H1 (cell line): ENCODE measurements around the gene ARID5A. TPM values are rescaled to one million over a fixed set of nuclear protein-coding genes. Genes with fewer than 3 reads are reported as not detected.
A peak's percentile ranks its signal among the peaks of the same experiment; 100 is the strongest.

Experiments
- BCL11A ChIP-seq, 2 experiments: IDR thresholded peaks; one replicate each; pipeline ENCODE4 v1.6.1; 2011; ENCODE audit warnings: low read depth in 2 of 2, low read length in 2 of 2, mild to moderate bottlenecking in 2 of 2
- BRCA1 ChIP-seq: IDR thresholded peaks from 2 replicates; pipeline ENCODE4 v1.6.1; 2012; ENCODE audit warnings: low read depth, low read length, improper control_type of control experiment
- CBX5 ChIP-seq: fragments of 300-800, 300-1000 bp; sonication (generic); IDR thresholded peaks from 2 replicates; pipeline ENCODE4 v1.7.1; 2016; ENCODE audit warnings: antibody characterized with exemption, low read length, low read depth
- CHD1 ChIP-seq: IDR thresholded peaks from 2 replicates; pipeline ENCODE4 v1.6.1; 2012; ENCODE audit warnings: low read depth, low read length, improper control_type of control experiment
- CREB1 ChIP-seq: IDR thresholded peaks from 2 replicates; pipeline ENCODE4 v1.6.1; 2012; ENCODE audit warnings: inconsistent platforms
- CTBP2 ChIP-seq: IDR thresholded peaks from 2 replicates; pipeline ENCODE4 v1.7.0; 2011; ENCODE audit warnings: borderline replicate concordance, mild to moderate bottlenecking, moderate library complexity, mixed read lengths, low read length; ENCODE audit not compliant: insufficient read depth, insufficient read length
- EGR1 ChIP-seq: IDR thresholded peaks from 2 replicates; pipeline ENCODE4 v1.6.1; 2011; ENCODE audit warnings: low read depth, low read length, borderline replicate concordance
- EZH2 ChIP-seq: fragments of 200-600 bp; sonication (generic); IDR thresholded peaks from 2 replicates; pipeline ENCODE4 v1.7.1; 2012; ENCODE audit warnings: low read depth, mild to moderate bottlenecking, moderate library complexity, low read length, inconsistent platforms; ENCODE audit not compliant: severe bottlenecking
- FOSL1 ChIP-seq: IDR thresholded peaks from 2 replicates; pipeline ENCODE4 v1.6.1; 2011; ENCODE audit warnings: mild to moderate bottlenecking, low read depth, low read length, moderate library complexity; ENCODE audit not compliant: insufficient read depth
- GTF2F1 ChIP-seq: IDR thresholded peaks from 2 replicates; pipeline ENCODE4 v1.6.1; 2012; ENCODE audit warnings: low read depth, low read length, improper control_type of control experiment, borderline replicate concordance
- JUN ChIP-seq: IDR thresholded peaks from 2 replicates; pipeline ENCODE4 v1.6.1; 2011; ENCODE audit warnings: low read depth, mild to moderate bottlenecking, improper control_type of control experiment, low read length
- JUND ChIP-seq: IDR thresholded peaks from 2 replicates; pipeline ENCODE4 v1.6.1; 2011; ENCODE audit warnings: mild to moderate bottlenecking, improper control_type of control experiment, low read length
- RAD21 ChIP-seq, 2 experiments: IDR thresholded peaks in 1 of 2; conservative IDR thresholded peaks in 1 of 2; 2 replicates each; pipeline ENCODE4 v1.6.1; 2011; ENCODE audit warnings: low read depth in 2 of 2, low read length in 2 of 2, improper control_type of control experiment in 1 of 2, inconsistent platforms in 1 of 2, mild to moderate bottlenecking in 1 of 2, moderate library complexity in 1 of 2
- RBBP5 ChIP-seq: IDR thresholded peaks from 2 replicates; pipeline ENCODE4 v1.7.1; 2012; ENCODE audit warnings: low read depth, mild to moderate bottlenecking, inconsistent platforms, low read length, moderate library complexity, borderline replicate concordance
- RXRA ChIP-seq: IDR thresholded peaks from 2 replicates; pipeline ENCODE4 v1.6.1; 2011; ENCODE audit warnings: low read depth, mild to moderate bottlenecking, low read length, moderate library complexity; ENCODE audit not compliant: insufficient read depth
- SIN3A ChIP-seq, 2 experiments: IDR thresholded peaks in 1 of 2; conservative IDR thresholded peaks in 1 of 2; 2 replicates each; pipeline ENCODE4 v1.6.1; 2011 to 2012; ENCODE audit warnings: low read length in 2 of 2, improper control_type of control experiment in 1 of 2, low read depth in 1 of 2, mild to moderate bottlenecking in 1 of 2
- SP4 ChIP-seq: IDR thresholded peaks from 2 replicates; pipeline ENCODE4 v1.6.1; 2012; ENCODE audit warnings: low read length, inconsistent platforms
- SRF ChIP-seq: IDR thresholded peaks from 2 replicates; pipeline ENCODE4 v1.6.1; 2011; ENCODE audit warnings: mild to moderate bottlenecking, low read depth, low read length, moderate library complexity
- SUZ12 ChIP-seq: fragments of 200-600 bp; sonication (generic); IDR thresholded peaks from 2 replicates; pipeline ENCODE4 v1.6.1; 2012; ENCODE audit warnings: mild to moderate bottlenecking, inconsistent platforms, low read length, moderate library complexity, mixed read lengths
- TCF12 ChIP-seq: IDR thresholded peaks from 2 replicates; pipeline ENCODE4 v1.6.1; 2011; ENCODE audit warnings: low read depth, mild to moderate bottlenecking, low read length
- polyA plus RNA-seq, 7 experiments: library from polyadenylated mRNA; depleted of rRNA in 3 of 7; stranded (reverse) in 5 of 7; unstranded in 2 of 7; fragments of >200 nt in 5 of 7; fragments of 200-250 nt in 2 of 7; gene quantifications; 1 replicate in 5 of 7; 2 replicates in 1 of 7; 4 replicates in 1 of 7; pipeline versions ENCODE4 v1.2.1 to v1.2.3, GENCODE V29; 2011 to 2013; ENCODE audit warnings: missing spikeins in 2 of 7, mixed read lengths in 2 of 7
- total RNA-seq: library from RNA; stranded (reverse); fragmentation: NEBNext Ultra II Directional; extraction: Animal tissue kit (Norgen Biotek cat#: 25700); gene quantifications from 2 replicates; pipeline ENCODE4 v1.2.1, GENCODE V29; 2021
- TF ChIP-seq, protein P1 (sequence below), 3 experiments: IDR thresholded peaks; 1 replicate in 2 of 3; 2 replicates in 1 of 3; pipeline versions ENCODE4 v1.5.1 to v1.6.1; 2011; ENCODE audit warnings: low read length in 3 of 3, mild to moderate bottlenecking in 3 of 3, inconsistent platforms in 2 of 3, low read depth in 1 of 3, moderate library complexity in 1 of 3; ENCODE audit not compliant: insufficient read depth in 1 of 3; ENCODE audit errors: control extremely low read depth in 1 of 3

Gene ARID5A
- total and polyA plus RNA-seq, 2 of the 8 experiments (the other 6 are each of a cell fraction or from before 2014, with no cell fraction given): 3.3 to 5.3 TPM

DNA sequence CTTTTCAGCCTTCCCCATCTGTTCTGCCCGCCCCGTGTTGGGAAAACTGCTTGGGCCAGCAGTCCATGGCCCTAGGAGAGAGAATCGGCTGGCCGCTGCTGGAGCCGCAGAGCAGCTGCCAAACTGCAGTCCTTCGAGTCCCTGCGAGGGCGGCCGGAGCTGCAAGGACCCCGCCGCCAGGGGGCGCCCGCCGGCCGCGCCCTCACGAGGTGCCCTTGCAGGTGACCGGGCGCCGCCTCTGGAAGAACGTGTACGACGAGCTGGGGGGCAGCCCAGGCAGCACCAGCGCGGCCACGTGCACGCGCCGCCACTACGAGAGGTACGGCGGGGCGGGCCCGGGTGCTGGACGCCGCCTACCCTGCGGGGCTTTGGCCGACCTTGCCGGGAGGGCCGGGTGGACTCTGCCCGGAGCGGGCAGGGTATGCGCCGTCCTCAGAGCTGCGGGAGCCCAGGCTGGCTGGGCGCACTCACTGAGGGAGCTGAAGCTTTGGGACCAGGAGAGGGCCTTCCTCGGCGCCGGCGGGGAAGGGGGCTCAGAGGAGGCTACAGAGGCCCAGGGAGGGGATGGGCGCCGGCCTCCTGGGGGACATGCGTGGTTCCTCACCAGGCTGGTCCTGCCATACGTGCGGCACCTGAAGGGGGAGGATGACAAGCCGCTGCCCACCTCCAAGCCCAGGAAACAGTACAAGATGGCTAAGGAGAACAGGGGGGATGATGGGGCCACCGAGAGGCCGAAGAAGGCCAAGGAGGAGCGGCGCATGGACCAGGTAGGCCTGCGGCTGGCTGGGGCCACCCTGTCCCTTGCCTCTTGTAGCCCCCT is 13.6 kb downstream of the ARID5A start (continued):
- TF ChIP-seq, protein P1, sequence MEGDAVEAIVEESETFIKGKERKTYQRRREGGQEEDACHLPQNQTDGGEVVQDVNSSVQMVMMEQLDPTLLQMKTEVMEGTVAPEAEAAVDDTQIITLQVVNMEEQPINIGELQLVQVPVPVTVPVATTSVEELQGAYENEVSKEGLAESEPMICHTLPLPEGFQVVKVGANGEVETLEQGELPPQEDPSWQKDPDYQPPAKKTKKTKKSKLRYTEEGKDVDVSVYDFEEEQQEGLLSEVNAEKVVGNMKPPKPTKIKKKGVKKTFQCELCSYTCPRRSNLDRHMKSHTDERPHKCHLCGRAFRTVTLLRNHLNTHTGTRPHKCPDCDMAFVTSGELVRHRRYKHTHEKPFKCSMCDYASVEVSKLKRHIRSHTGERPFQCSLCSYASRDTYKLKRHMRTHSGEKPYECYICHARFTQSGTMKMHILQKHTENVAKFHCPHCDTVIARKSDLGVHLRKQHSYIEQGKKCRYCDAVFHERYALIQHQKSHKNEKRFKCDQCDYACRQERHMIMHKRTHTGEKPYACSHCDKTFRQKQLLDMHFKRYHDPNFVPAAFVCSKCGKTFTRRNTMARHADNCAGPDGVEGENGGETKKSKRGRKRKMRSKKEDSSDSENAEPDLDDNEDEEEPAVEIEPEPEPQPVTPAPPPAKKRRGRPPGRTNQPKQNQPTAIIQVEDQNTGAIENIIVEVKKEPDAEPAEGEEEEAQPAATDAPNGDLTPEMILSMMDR (IDR thresholded peaks at IDR 0.05; ENCODE audit: control extremely low read depth in 1 of 3, insufficient read depth in 1 of 3, low read depth in 1 of 3, low read length in 3 of 3): peak in 2 of 3 experiments; percentile 74 to 98; a peak in 3 of 4 replicates
- TF ChIP-seq JUN (no peak), RAD21 (IDR thresholded peaks at IDR 0.05 in 1 of 2, conservative IDR thresholded peaks at IDR 0.05 in 1 of 2; ENCODE audit: low read depth in 2 of 2, low read length in 2 of 2) (peak; percentile 65 to 79), EGR1 (peak; percentile 7; the same call in 1 of the 2 replicates), GTF2F1 (no peak), EZH2 (no peak), TCF12 (peak; percentile 53; the same call in 1 of the 2 replicates), FOSL1 (peak; percentile 50; the same call in 1 of the 2 replicates), SRF (no peak; the same call in 1 of the 2 replicates), CTBP2 (no peak), SUZ12 (no peak), CHD1 (no peak), SIN3A (conservative IDR thresholded peaks at IDR 0.05 in 1 of 2, IDR thresholded peaks at IDR 0.05 in 1 of 2; ENCODE audit: low read depth in 1 of 2, low read length in 2 of 2) (peak in 1 of 2 experiments; percentile 63; a peak in 1 of 4 replicates), BRCA1 (no peak), CBX5 (no peak), CREB1 (peak; percentile 32; the same call in 1 of the 2 replicates), BCL11A (IDR thresholded peaks at IDR 0.05; ENCODE audit: low read depth in 2 of 2, low read length in 2 of 2) (no peak), RXRA (no peak), SP4 (no peak), JUND (no peak), RBBP5 (no peak; the same call in 1 of the 2 replicates)
